Measurements from ENCODE around the gene COX19. TPM values are rescaled to one million over a fixed set of nuclear protein-coding genes. Genes with fewer than 3 reads are reported as not detected.

COX19 gene
- total and polyA plus RNA-seq, 2 of the 13 experiments (the other 11 are each of a cell fraction or from before 2014, with no cell fraction given), result 11.5 to 21.7 TPM

- TF ChIP-seq ZNF766 (CRISPR knock-in tag; IDR thresholded peaks at IDR 0.05; ENCODE audit: borderline replicate concordance), result no peak
- no peak for TF ChIP-seq KIAA2018 (CRISPR knock-in tag; IDR thresholded peaks at IDR 0.05; ENCODE audit: borderline replicate concordance)
- TF ChIP-seq NRL (CRISPR knock-in tag; IDR thresholded peaks at IDR 0.05; ENCODE audit: borderline replicate concordance), result no peak; the same call in 1 of the 2 replicates
- peak; percentile 24 for TF ChIP-seq TAF15 (IDR thresholded peaks at IDR 0.05; ENCODE audit: low read depth, low read length, poor library complexity, severe bottlenecking)
- TF ChIP-seq ZNF326 (CRISPR knock-in tag; IDR thresholded peaks at IDR 0.05; ENCODE audit: borderline replicate concordance), result no peak
- 0 out of 2 replicates have a peak, but pooled peaks have one; percentile 48 for TF ChIP-seq ZNF160 (CRISPR knock-in tag; IDR thresholded peaks at IDR 0.05)
- TF ChIP-seq ZNF772 (CRISPR knock-in tag; IDR thresholded peaks at IDR 0.05), result no peak
- no peak for TF ChIP-seq JUNB (CRISPR knock-in tag; IDR thresholded peaks at IDR 0.05; ENCODE audit: borderline replicate concordance)
- no peak for TF ChIP-seq ZSCAN25 (CRISPR knock-in tag; IDR thresholded peaks at IDR 0.05)
- no peak for TF ChIP-seq THAP11 (CRISPR knock-in tag; IDR thresholded peaks at IDR 0.05)
- no peak for TF ChIP-seq TARDBP (CRISPR knock-in tag; IDR thresholded peaks at IDR 0.05)
- TF ChIP-seq MYC (CRISPR knock-in tag; IDR thresholded peaks at IDR 0.05; ENCODE audit: borderline replicate concordance), result no peak; the same call in 1 of the 2 replicates
- TF ChIP-seq ZNF710 (CRISPR knock-in tag; IDR thresholded peaks at IDR 0.05; ENCODE audit: borderline replicate concordance), result no peak
- 0 out of 2 replicates have a peak, but pooled peaks have one; percentile 9 for TF ChIP-seq BCL3 (CRISPR knock-in tag; IDR thresholded peaks at IDR 0.05)
- no peak for TF ChIP-seq ZNF576 (CRISPR knock-in tag; IDR thresholded peaks at IDR 0.05)
- TF ChIP-seq HOXA7 (CRISPR knock-in tag; IDR thresholded peaks at IDR 0.05), result no peak
Observed at GRCh38 chr7:958221-959200, 16.8 kb downstream of the COX19 start (continued).
